ENCODE data around the gene EEFSEC.

- TF ChIP-seq, protein P1, sequence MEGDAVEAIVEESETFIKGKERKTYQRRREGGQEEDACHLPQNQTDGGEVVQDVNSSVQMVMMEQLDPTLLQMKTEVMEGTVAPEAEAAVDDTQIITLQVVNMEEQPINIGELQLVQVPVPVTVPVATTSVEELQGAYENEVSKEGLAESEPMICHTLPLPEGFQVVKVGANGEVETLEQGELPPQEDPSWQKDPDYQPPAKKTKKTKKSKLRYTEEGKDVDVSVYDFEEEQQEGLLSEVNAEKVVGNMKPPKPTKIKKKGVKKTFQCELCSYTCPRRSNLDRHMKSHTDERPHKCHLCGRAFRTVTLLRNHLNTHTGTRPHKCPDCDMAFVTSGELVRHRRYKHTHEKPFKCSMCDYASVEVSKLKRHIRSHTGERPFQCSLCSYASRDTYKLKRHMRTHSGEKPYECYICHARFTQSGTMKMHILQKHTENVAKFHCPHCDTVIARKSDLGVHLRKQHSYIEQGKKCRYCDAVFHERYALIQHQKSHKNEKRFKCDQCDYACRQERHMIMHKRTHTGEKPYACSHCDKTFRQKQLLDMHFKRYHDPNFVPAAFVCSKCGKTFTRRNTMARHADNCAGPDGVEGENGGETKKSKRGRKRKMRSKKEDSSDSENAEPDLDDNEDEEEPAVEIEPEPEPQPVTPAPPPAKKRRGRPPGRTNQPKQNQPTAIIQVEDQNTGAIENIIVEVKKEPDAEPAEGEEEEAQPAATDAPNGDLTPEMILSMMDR (IDR thresholded peaks at IDR 0.05): no peak
- TF ChIP-seq POLR2A (IDR thresholded peaks at IDR 0.05): no peak
Observed at GRCh38 chr3:128214056-128214455, 60.8 kb downstream of the EEFSEC start.

Data from esophagus squamous epithelium (tissue), 4 donors.